ENCODE data around the gene PIF1. TPM values are rescaled to one million over a fixed set of nuclear protein-coding genes. Genes with fewer than 3 reads are reported as not detected.

Gene PIF1
- total RNA-seq, 1 experiment from 2014 or later, result 67.6 TPM

- no peaks in the 10 kb centered on the region for H3K9me3 ChIP-seq (ENCODE audit: insufficient read depth, low read depth)
- intact Hi-C loops (cut with micrococcal nuclease; ENCODE audit: unreplicated experiment), result no loop called here
- ChIA-PET POLR2A (ENCODE audit: unreplicated experiment) (interaction anchor here (0.7 to 0.8 kb wide), 2 partner anchors 32 to 632 kb away, joined by 3 to 7 read pairs; no protein-coding TSS in a partner anchor), CTCF (no interaction called here)
- no peaks in the 10 kb centered on the region for H3F3A ChIP-seq (ENCODE audit: insufficient read depth, low read depth)
- no peaks in the 10 kb centered on the region for H3K4me1 ChIP-seq (replicated peaks; ENCODE audit: insufficient read depth)
- H3K27me3 ChIP-seq (ENCODE audit: insufficient read depth, low read depth), result no peaks in the 10 kb centered on the region
- no peak overlapping the region for H2AFZ ChIP-seq
- H3K27ac ChIP-seq, result no peak overlapping the region
- no TSS peak for BruUV-seq (replicated peaks)
- no peak overlapping the region for H3K4me2 ChIP-seq
- H4K20me1 ChIP-seq (ENCODE audit: insufficient read depth), result no peaks in the 10 kb centered on the region
- no peak for DNase-seq
- no peak overlapping the region for H3K4me3 ChIP-seq
- TF ChIP-seq EZH2 (IDR thresholded peaks at IDR 0.05; ENCODE audit: low read depth) (no peak), CTCF (conservative IDR thresholded peaks at IDR 0.05) (no peak)
- H3K79me2 ChIP-seq (ENCODE audit: low read depth), result no peaks in the 10 kb centered on the region
- no peaks in the 10 kb centered on the region for H3K9me2 ChIP-seq (ENCODE audit: insufficient read depth)
- H3K36me3 ChIP-seq (ENCODE audit: low read depth), result no peaks in the 10 kb centered on the region
These were observed 44.1 kb downstream of the PIF1 start for GRCh38 chr15:64781299-64781698.

DNA sequence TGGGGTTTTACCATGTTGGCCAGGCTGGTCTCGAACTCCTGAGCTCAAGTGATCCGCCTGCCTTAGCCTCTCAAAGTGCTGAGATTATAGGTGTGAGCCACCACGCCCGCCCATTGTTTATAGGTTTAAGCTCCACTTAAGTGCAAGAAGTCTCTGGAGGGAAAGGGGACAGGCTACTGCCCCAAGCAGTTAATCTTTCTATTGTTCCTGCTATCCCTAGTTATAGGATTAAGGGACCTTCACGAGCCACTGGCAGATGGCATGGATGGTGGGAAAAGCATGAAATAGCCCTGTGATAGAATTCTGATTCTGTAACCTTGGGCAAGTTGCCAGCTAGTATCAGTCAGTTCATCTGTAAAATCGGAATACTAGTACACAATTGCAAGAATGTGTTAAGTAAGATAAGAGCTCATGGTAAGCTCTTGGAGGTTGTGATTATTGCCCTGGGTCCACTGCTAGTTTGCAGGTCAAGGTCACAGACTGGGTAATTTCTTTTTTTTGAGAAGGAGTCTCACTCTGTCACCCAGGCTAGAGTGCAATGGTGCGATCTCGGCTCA lies 44.8 kb downstream of the PIF1 start:
- Histone ChIP-seq H3K4me3 (no peak overlapping the region), H3F3A (ENCODE audit: insufficient read depth, low read depth) (no peaks in the 10 kb centered on the region), H3K27ac (no peak overlapping the region), H3K36me3 (ENCODE audit: low read depth) (no peaks in the 10 kb centered on the region), H3K4me1 (replicated peaks; ENCODE audit: insufficient read depth) (no peaks in the 10 kb centered on the region), H3K9me3 (ENCODE audit: insufficient read depth, low read depth) (no peaks in the 10 kb centered on the region), H2AFZ (no peak overlapping the region), H3K27me3 (ENCODE audit: insufficient read depth, low read depth) (no peaks in the 10 kb centered on the region), H3K9me2 (ENCODE audit: insufficient read depth) (no peaks in the 10 kb centered on the region), H3K79me2 (ENCODE audit: low read depth) (no peaks in the 10 kb centered on the region), H4K20me1 (ENCODE audit: insufficient read depth) (no peaks in the 10 kb centered on the region), H3K4me2 (no peak overlapping the region)
- ChIA-PET CTCF (no interaction called here), POLR2A (ENCODE audit: unreplicated experiment) (interaction anchor here (0.8 kb wide), 1 partner anchor 31 kb away, joined by 3 read pairs; no protein-coding TSS in a partner anchor)
- no peak for DNase-seq
- intact Hi-C loops (cut with micrococcal nuclease; ENCODE audit: unreplicated experiment), result no loop called here
- BruUV-seq (replicated peaks), result no TSS peak
- TF ChIP-seq EZH2 (IDR thresholded peaks at IDR 0.05; ENCODE audit: low read depth), result no peak

GRCh38 chr15:64779630-64780029 lies 45.8 kb downstream of the PIF1 start:
- H4K20me1 ChIP-seq (ENCODE audit: insufficient read depth), result no peaks in the 10 kb centered on the region
- no peaks in the 10 kb centered on the region for H3F3A ChIP-seq (ENCODE audit: insufficient read depth, low read depth)
- POLR2A ChIA-PET (ENCODE audit: unreplicated experiment), result no interaction called here
- H3K9me2 ChIP-seq (ENCODE audit: insufficient read depth), result no peaks in the 10 kb centered on the region
- no peak overlapping the region for H3K4me2 ChIP-seq
- TF ChIP-seq EZH2 (IDR thresholded peaks at IDR 0.05; ENCODE audit: low read depth), result no peak
- no peak for TF ChIP-seq CTCF (conservative IDR thresholded peaks at IDR 0.05)
- intact Hi-C loops (cut with micrococcal nuclease; ENCODE audit: unreplicated experiment), result no loop called here
- H2AFZ ChIP-seq, result no peak overlapping the region
- no peaks in the 10 kb centered on the region for H3K27me3 ChIP-seq (ENCODE audit: insufficient read depth, low read depth)
- BruUV-seq (replicated peaks), result no TSS peak
- H3K27ac ChIP-seq, result no peak overlapping the region
- H3K9me3 ChIP-seq (ENCODE audit: insufficient read depth, low read depth), result no peaks in the 10 kb centered on the region
- CTCF ChIA-PET, result no interaction called here
- no peaks in the 10 kb centered on the region for H3K79me2 ChIP-seq (ENCODE audit: low read depth)
- H3K36me3 ChIP-seq (ENCODE audit: low read depth), result no peaks in the 10 kb centered on the region
- H3K4me3 ChIP-seq, result no peak overlapping the region
- no peaks in the 10 kb centered on the region for H3K4me1 ChIP-seq (replicated peaks; ENCODE audit: insufficient read depth)
- DNase-seq, result no peak

GRCh38 chr15:64779024-64779423 lies 46.4 kb downstream of the PIF1 start:
- Histone ChIP-seq H3K4me3 (no peak overlapping the region), H3K4me1 (replicated peaks; ENCODE audit: insufficient read depth) (no peaks in the 10 kb centered on the region)
- CTCF ChIA-PET, result no interaction called here

More at GRCh38 chr15:64779024-64779423, 46.4 kb downstream of the PIF1 start:
- POLR2A ChIA-PET (ENCODE audit: unreplicated experiment), result no interaction called here
- intact Hi-C loops (cut with micrococcal nuclease; ENCODE audit: unreplicated experiment), result no loop called here
- Histone ChIP-seq H3K36me3 (ENCODE audit: low read depth) (no peaks in the 10 kb centered on the region), H3F3A (ENCODE audit: insufficient read depth, low read depth) (no peaks in the 10 kb centered on the region), H2AFZ (no peak overlapping the region), H3K79me2 (ENCODE audit: low read depth) (no peaks in the 10 kb centered on the region), H3K9me2 (ENCODE audit: insufficient read depth) (no peaks in the 10 kb centered on the region), H4K20me1 (ENCODE audit: insufficient read depth) (no peaks in the 10 kb centered on the region), H3K4me2 (no peak overlapping the region), H3K9me3 (ENCODE audit: insufficient read depth, low read depth) (no peaks in the 10 kb centered on the region), H3K27ac (no peak overlapping the region), H3K27me3 (ENCODE audit: insufficient read depth, low read depth) (peaks cover 5% of the 10 kb centered on the region; the same call in 1 of the 2 replicates)
- BruUV-seq (replicated peaks), result no TSS peak
- no peak for TF ChIP-seq CTCF (conservative IDR thresholded peaks at IDR 0.05)
- no peak for TF ChIP-seq EZH2 (IDR thresholded peaks at IDR 0.05; ENCODE audit: low read depth)
- no peak for DNase-seq
